ENCODE measurements around the gene G0S2.
A peak's percentile ranks its signal among the peaks of the same experiment; 100 is the strongest.
"Not testable (repeated sequence)": the region's sequence is repeated elsewhere in the genome, so short reads cannot be mapped to it uniquely, and the experiment has no call there.

The G0S2 gene

DNA sequence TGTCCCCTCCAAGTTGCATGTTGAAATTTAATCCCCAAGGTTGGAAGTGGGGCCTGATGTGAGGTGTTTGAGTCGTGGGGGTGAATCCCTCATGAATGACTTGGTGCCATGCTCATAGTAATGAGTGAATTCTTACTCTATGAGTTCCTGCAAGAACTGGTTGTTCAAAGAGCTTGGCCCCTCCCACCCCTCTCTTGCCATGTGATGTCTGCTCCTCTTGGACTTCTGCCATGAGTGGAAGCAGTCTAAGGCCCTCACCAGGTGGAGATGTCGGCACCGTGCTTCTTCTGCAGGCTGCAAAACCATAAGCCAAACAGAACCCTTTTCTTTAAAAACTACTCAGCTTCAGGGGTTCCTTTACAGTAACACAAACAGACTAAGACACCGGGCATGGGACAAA is 14.3 kb downstream of the G0S2 start:
- Mint-ChIP-seq H3K4me1 (ENCODE audit: low read depth) (peaks cover 40% of the 10 kb centered on the region), H3K27ac (no peak overlapping the region), H3K27me3 (no peaks in the 10 kb centered on the region), H3K9me3 (ENCODE audit: low read depth) (no peaks in the 10 kb centered on the region), H3K4me3 (no peak overlapping the region), H3K36me3 (no peaks in the 10 kb centered on the region)

- H3K36me3 Mint-ChIP-seq, result no peaks in the 10 kb centered on the region
- H3K9me3 Mint-ChIP-seq (ENCODE audit: low read depth), result no peaks in the 10 kb centered on the region
- H3K27ac Mint-ChIP-seq, result no peak overlapping the region
These were observed 16.0 kb downstream of the G0S2 start for GRCh38 chr1:209691237-209691636.

DNA sequence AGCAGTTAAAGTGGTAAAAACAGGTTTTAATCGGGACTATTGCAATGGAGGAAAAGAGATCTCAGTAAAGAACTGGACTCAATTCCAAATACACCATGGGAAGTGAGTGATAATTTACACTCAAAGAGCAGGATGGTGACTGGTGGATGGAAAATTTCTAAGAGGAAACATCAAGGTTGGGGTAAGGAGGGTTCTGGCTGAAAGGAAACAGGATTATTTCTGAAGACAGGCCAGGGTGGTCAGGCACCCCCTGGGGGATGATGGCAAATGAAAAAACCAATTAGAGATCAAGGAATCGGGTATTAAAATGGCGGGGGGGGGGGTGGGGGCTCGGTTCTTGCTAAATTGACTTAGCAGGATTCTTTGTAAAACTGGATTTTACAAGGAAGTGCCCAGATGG is 17.1 kb downstream of the G0S2 start:
- Mint-ChIP-seq H3K27ac (no peak overlapping the region), H3K9me3 (ENCODE audit: low read depth) (no peaks in the 10 kb centered on the region), H3K4me3 (no peak overlapping the region), H3K36me3 (no peaks in the 10 kb centered on the region), H3K27me3 (no peaks in the 10 kb centered on the region), H3K4me1 (ENCODE audit: low read depth) (peaks cover 24% of the 10 kb centered on the region)

More at GRCh38 chr1:209691237-209691636, 16.0 kb downstream of the G0S2 start:
- Mint-ChIP-seq H3K4me3 (no peak overlapping the region), H3K4me1 (ENCODE audit: low read depth) (peaks cover 26% of the 10 kb centered on the region), H3K27me3 (no peaks in the 10 kb centered on the region)

DNA sequence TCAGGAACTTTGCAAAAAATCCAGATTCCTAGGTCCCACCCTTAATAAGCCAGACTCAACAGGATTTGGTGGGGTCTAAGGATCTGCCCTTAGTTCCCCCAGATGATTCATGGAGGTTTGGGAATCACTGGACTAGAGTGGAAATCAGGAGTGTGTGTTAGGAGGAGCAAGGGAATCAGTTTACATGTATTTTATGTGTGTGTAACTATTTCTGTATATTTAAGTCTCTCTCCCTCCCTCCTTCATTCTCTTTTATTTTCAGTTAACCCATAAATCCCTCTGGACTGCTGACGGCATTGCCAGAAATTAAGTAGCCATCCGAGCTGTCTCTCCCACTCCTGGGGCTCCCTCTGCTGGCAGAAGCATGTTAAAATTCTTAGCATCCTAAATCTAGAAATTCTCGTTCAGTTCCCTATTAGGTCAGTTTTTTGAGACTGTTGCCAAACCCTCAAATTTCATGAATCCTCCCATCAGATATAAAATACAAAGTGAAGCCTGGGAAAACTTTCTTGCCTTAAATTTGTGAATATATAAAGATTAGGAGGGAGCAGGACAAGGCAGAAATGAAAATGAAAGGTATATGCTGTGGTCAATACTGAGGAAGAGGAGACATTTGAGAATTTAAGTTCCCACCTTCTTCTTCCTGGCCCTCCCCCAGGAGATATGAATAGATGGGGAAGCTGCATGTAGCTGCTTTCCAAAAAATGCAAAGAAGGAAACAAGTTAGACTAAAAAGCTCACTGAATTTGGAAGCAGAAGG is 17.7 kb downstream of the G0S2 start:
- no peak overlapping the region for H3K27ac Mint-ChIP-seq
- H3K9me3 Mint-ChIP-seq (ENCODE audit: low read depth), result no peaks in the 10 kb centered on the region
- no peaks in the 10 kb centered on the region for H3K36me3 Mint-ChIP-seq
- no peak overlapping the region for H3K4me3 Mint-ChIP-seq
- no peaks in the 10 kb centered on the region for H3K27me3 Mint-ChIP-seq
- H3K4me1 Mint-ChIP-seq (ENCODE audit: low read depth), result peaks cover 20% of the 10 kb centered on the region

GRCh38 chr1:209696673-209697072 is 21.5 kb downstream of the G0S2 start:
- Mint-ChIP-seq H3K9me3 (ENCODE audit: low read depth) (no peaks in the 10 kb centered on the region), H3K36me3 (peaks cover 5% of the 10 kb centered on the region), H3K27me3 (no peaks in the 10 kb centered on the region), H3K27ac (no peak overlapping the region), H3K4me1 (ENCODE audit: low read depth) (peaks cover 16% of the 10 kb centered on the region), H3K4me3 (no peak overlapping the region)

- Mint-ChIP-seq H3K4me3 (no peak overlapping the region), H3K27ac (no peak overlapping the region), H3K4me1 (ENCODE audit: low read depth) (peaks cover 16% of the 10 kb centered on the region), H3K9me3 (ENCODE audit: low read depth) (no peaks in the 10 kb centered on the region), H3K36me3 (peaks cover 5% of the 10 kb centered on the region), H3K27me3 (no peaks in the 10 kb centered on the region)
These were observed 21.9 kb downstream of the G0S2 start for GRCh38 chr1:209697126-209697525.

DNA sequence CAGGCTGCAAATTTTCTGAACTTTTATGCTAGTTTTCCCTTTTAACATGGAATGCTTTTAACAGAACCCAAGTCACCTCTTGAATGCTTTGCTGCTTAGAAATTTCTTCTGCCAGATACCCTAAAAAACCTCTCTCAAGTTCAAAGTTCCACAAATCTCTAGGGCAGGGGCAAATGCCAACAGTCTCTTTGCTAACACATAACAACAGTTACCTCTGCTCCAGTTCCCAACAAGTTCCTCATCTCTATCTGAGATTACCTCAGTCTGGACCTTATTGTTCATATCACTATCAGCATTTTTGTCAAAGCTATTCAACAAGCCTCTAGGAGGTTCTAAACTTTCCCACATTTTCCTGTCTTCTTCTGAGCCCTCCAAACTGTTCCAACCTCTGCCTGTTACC is 25.5 kb downstream of the G0S2 start:
- H3K27ac Mint-ChIP-seq, result peak overlapping the region; percentile 19

DNA sequence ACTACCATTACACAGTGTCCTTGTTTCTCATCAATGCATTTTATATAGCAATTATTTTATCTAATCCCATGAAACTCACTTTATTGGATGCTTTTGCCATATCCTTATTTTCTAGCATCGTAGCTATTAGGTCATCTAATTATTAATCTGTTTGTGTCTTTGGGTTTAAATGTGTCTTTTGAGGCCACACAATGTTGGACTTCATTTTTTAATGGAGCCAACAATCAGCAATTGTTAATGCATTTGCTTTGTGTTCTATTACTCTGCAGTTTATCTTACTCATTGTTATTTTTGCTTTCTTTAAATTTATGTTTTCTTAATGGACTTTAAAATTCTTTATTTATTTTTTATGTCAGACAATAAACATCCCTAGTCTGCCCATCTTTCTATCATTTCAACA is 27.6 kb downstream of the G0S2 start:
- H3K4me3 Mint-ChIP-seq, result no peak overlapping the region
- H3K9me3 Mint-ChIP-seq (ENCODE audit: low read depth), result no peaks in the 10 kb centered on the region
- H3K27me3 Mint-ChIP-seq, result no peaks in the 10 kb centered on the region
- H3K4me1 Mint-ChIP-seq (ENCODE audit: low read depth), result peaks cover 15% of the 10 kb centered on the region
- H3K36me3 Mint-ChIP-seq, result peaks cover 8% of the 10 kb centered on the region
- H3K27ac Mint-ChIP-seq, result no peak overlapping the region

More for the DNA sequence above, 25.5 kb downstream of the G0S2 start:
- not testable (repeated sequence) for H3K9me3 Mint-ChIP-seq (ENCODE audit: low read depth); H3K36me3 Mint-ChIP-seq; H3K4me3 Mint-ChIP-seq; H3K27me3 Mint-ChIP-seq
- peaks cover 23% of the 10 kb centered on the region for H3K4me1 Mint-ChIP-seq (ENCODE audit: low read depth)

- Mint-ChIP-seq H3K4me3 (no peak overlapping the region), H3K9me3 (ENCODE audit: low read depth) (no peaks in the 10 kb centered on the region), H3K27me3 (no peaks in the 10 kb centered on the region), H3K27ac (peak overlapping the region; percentile 13), H3K4me1 (ENCODE audit: low read depth) (peaks cover 15% of the 10 kb centered on the region), H3K36me3 (peaks cover 5% of the 10 kb centered on the region)
These were observed 28.8 kb downstream of the G0S2 start for GRCh38 chr1:209703834-209704504.

GRCh38 chr1:209704584-209704983 is 29.4 kb downstream of the G0S2 start, which contains the start of gene HSD11B1:
TSS of gene HSD11B1 (plus strand) at chr1:209704846. CDS start at chr1:209704943, 97 bp downstream.
- Mint-ChIP-seq H3K4me1 (ENCODE audit: low read depth) (peaks cover 14% of the 10 kb centered on the region), H3K27ac (peak within 1 kb of the TSS; percentile 13), H3K9me3 (ENCODE audit: low read depth) (no peaks in the 10 kb centered on the region), H3K36me3 (peaks cover 3% of the 10 kb centered on the region), H3K4me3 (no peak within 1 kb of the TSS), H3K27me3 (no peaks in the 10 kb centered on the region)

DNA sequence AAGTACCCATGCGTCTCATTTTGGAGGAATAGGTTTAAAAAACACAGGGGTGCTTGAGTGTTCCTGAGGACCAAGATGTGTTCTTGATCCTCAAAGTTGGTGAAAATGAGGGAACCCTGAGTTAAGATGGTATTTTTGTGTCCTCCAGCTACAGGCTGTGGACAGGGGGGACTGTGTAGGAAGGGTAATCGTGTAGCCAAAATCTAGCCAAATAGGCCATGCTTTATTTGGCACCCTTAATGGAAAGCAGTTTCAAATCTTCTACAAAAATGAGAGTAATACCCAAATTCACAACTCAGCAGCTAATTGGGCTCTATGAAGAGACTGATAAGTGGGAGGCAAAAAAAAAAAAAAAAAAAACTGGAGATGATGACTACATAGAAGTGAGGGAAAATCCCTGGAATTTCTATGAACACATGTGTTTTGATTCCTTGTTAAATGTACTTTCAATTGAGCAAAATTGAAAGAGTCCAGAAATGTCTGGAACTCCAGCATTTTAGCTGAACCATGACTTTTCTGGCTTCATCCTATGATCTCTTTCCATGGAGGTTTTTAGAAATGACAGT is 29.9 kb downstream of the G0S2 start:
- H3K36me3 Mint-ChIP-seq, result peaks cover 3% of the 10 kb centered on the region
- H3K4me1 Mint-ChIP-seq (ENCODE audit: low read depth), result peaks cover 17% of the 10 kb centered on the region
- no peak overlapping the region for H3K27ac Mint-ChIP-seq

GRCh38 chr1:209706622-209707021 is 31.4 kb downstream of the G0S2 start:
- H3K27me3 Mint-ChIP-seq, result no peaks in the 10 kb centered on the region
- no peaks in the 10 kb centered on the region for H3K9me3 Mint-ChIP-seq (ENCODE audit: low read depth)
- peaks cover 24% of the 10 kb centered on the region for H3K4me1 Mint-ChIP-seq (ENCODE audit: low read depth)
- no peak overlapping the region for H3K4me3 Mint-ChIP-seq
- H3K27ac Mint-ChIP-seq, result no peak overlapping the region
- peaks cover 3% of the 10 kb centered on the region for H3K36me3 Mint-ChIP-seq

More for the DNA sequence above, 29.9 kb downstream of the G0S2 start:
- Mint-ChIP-seq H3K9me3 (ENCODE audit: low read depth) (no peaks in the 10 kb centered on the region), H3K27me3 (no peaks in the 10 kb centered on the region), H3K4me3 (no peak overlapping the region)

- no peaks in the 10 kb centered on the region for H3K27me3 Mint-ChIP-seq
- peaks cover 3% of the 10 kb centered on the region for H3K36me3 Mint-ChIP-seq
- H3K4me3 Mint-ChIP-seq, result no peak overlapping the region
- no peaks in the 10 kb centered on the region for H3K9me3 Mint-ChIP-seq (ENCODE audit: low read depth)
- H3K4me1 Mint-ChIP-seq (ENCODE audit: low read depth), result peaks cover 24% of the 10 kb centered on the region
- H3K27ac Mint-ChIP-seq, result no peak overlapping the region
These were observed 32.1 kb downstream of the G0S2 start for GRCh38 chr1:209707308-209707707.

DNA sequence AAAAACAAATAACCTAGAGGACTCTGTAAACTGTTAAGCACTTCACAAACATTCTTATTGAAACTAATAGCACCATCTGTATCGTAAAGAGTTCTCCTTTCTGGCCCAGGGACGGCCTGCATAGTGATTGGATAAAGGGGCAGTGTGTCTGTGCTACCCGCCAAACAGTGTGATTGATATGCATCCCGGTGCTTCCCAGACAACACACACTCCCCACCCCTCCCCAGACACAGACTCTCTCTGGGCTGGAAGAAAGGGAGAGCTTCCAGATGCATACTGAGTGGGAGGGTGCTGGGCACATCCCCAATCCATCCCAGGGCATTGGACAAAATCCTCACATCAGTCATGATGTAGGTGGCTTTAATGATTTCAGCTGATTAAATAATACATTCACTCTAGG is 33.1 kb downstream of the G0S2 start:
- Mint-ChIP-seq H3K36me3 (peaks cover 3% of the 10 kb centered on the region), H3K27me3 (no peaks in the 10 kb centered on the region), H3K27ac (no peak overlapping the region), H3K4me1 (ENCODE audit: low read depth) (peaks cover 24% of the 10 kb centered on the region), H3K4me3 (no peak overlapping the region), H3K9me3 (ENCODE audit: low read depth) (no peaks in the 10 kb centered on the region)

DNA sequence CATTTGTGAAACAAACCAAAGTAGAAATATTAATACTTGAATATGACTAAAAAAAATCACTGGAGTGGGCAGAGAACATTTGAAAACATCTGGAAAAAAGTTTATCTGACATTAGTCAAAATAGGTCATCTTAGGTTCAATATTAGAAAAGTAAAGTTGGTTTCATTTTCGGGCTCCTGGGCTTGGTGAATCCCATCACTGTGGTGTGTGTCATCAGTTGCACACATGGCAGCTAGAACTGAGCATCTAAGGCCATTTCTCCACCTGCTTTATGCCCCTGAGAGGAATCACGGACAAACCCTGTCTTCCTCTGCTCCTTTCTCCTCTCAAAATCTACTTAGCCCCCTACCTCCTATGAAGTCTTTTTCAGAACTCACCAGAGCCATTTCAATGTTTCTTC is 34.9 kb downstream of the G0S2 start:
- Mint-ChIP-seq H3K4me1 (ENCODE audit: low read depth) (peaks cover 15% of the 10 kb centered on the region), H3K36me3 (peaks cover 3% of the 10 kb centered on the region), H3K27ac (peak overlapping the region; percentile 41), H3K4me3 (no peak overlapping the region), H3K9me3 (ENCODE audit: low read depth) (no peaks in the 10 kb centered on the region), H3K27me3 (no peaks in the 10 kb centered on the region)
